GM21381 (cell line): ENCODE results near the gene EPHB1.
"Not testable (repeated sequence)": the region's sequence is repeated elsewhere in the genome, so short reads cannot be mapped to it uniquely, and the experiment has no call there.

ENCODE experiments used
- ATAC-seq: cut with Tn5 transposase; IDR thresholded peaks from one replicate; pipeline ENCODE4 v1.9.1; 2021; ENCODE audit warnings: mild to moderate bottlenecking, moderate library complexity; ENCODE audit not compliant: unreplicated experiment

EPHB1 gene

DNA sequence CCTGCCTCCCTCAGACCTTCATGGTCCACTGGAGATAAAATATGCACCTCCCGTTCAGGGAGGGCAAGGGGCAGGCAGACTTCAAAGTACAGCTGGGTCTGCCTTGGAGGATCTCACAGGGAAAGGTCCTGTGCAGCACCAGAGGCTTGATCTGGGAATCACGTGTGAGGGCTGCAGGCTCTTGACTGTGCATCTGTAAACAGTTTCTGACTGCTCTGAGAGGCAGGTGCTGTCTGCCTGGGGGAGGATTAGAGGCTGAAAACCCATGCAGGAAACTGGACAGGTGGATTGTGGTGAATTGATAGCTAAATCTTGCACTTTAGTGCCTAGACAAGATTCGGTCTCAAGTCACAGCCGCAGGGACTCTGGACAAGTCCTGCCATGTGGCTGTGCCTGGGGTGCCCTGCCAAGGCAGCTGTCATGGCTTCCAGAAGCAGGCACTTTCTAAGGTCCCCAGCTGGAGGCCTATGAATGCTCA, 239.3 kb downstream of the EPHB1 start:
- no peak for ATAC-seq

DNA sequence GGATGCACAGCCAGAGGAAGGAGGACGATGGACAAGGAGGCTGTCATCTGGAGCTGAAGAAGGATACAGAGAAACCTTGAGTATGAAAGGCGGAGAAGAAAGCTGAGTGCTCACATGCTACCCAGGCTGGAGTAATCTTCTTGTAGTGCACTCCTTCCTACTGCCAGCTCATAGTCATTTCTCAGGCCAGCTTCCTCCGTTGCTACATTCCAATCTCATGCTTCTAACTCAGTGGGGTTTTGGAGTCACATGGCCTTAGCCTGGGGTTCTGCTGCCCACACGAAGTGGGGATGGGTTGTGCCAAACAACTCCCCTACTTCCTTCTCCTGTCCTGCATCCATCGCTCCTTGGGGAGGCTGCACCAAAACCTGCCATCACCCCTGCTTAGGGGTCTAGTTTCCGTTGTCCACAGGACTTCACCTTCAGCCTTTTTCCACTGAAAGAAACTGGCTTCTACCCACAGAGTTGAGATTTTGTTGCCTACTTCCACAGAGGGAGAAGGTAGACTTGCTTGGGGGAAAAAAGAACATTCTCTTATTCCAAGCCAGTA, 239.9 kb downstream of the EPHB1 start:
- ATAC-seq: no peak

DNA sequence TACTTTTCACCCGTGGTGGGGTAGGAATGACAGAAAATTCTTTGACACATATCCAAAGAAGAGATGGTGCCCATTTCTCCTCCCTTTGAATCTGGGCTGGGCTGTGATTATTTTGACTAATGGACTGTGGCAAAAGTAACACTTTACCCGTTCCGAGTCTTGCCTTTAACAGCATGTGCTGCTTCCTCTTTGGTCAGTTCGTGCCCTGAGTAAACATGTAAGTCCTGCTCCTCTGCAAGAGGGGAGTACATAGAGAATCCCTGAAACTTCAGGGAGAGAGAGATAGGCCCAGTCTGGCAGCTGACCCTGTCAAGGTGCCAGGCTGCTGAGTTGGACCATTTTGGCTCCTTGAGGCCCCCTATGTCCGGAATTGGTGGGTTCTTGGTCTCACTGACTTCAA, 243.1 kb downstream of the EPHB1 start:
- no peak for ATAC-seq

DNA sequence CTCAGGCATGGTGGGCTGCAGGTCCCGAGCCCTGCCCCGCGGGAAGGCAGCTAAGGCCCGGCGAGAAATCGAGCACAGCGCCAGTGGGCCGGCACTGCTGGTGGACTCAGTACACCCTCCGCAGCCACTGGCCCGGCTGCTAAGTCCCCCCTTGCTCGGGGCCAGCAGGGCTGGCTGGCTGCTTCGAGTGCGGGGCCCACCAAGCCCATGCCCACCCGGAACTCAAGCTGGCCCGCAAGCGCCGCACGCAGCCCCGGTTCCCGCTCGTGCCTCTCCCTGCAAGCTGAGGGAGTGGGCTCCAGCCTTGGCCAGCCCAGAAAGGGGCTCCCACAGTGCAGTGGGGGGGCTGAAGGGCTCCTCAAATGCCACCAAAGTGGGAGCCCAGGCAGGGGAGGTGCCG, 244.5 kb downstream of the EPHB1 start:
- ATAC-seq: not testable (repeated sequence)

DNA sequence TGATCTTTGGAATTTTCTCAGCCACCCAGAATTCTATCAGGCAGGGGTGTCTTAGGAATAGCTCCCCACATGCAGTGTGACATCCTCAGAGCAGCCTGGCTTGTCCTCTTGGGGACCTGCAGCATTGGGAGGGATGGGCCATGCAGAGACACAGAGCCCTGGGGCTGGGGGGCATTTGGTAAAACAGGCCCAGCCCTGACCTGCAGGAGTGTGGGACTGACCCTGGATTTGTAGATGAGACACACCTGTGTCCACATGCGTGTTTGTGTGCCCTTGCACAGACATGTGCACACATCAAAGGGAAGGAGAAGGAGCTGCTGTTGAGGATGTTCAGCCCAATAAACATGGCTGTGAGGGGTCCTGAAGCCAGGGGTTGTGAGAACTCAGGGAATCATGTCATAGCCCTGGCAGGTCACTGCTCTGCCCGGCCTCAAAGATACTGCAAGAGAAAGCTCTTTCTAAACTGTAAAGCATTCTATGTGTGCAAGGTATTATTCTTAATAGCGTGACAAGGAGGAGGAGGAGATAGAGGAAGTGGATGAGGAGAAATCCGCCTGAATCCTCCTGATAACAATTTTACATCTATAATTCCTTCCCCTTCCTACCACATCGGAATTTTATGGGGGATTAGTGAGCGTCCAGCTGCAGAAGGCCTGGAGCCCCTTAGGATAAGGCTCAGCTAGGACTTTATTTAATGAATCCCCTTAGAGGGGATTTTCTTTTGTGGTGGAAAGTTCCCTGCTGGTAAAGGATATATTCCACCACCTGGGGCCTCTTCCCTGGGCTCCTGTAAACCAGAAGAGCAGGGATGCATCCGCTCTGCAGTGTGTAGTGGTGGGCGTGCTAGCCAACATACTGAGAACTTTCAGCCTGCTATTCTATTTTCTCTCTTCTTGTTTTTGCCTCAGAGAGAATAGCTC, 245.5 kb downstream of the EPHB1 start:
- no peak for ATAC-seq

DNA sequence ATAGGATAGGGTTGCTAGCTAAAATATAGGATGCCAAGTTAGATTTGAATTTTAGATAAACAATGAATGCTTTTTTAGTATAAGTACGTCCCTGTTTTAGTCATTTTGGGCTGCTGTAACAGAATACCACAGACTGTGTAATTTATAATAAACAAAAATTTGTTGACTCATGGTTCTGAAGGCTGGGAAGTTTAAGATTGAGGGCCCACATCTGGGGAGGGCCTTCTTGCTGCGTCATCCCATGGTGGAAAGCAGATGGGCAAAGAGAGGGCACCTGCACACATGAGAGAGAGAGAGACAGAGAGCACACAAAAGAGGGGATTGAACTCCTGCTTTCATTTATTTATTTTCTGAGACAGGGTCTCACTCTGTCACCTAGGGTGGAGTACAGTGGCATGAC, 246.5 kb downstream of the EPHB1 start:
- no peak for ATAC-seq

DNA sequence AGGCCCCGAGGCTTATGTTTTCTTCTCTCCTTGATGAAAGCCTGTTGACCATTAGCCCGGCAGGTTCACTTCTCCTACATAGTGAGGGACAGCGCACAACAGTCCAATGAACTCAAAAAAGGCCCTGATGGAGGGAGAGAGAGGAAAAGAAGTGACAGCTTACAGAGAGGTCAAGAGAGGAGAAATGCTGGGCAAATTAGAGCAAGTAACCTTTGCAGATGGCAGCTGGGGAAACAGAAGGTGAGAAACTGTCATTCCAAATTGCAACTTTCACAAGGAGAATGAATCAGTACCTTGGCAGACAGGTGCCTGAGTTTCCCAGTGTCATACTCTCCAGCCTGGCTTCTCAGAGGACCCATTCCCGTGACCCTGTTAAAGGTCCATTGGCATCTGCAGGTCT, 252.0 kb downstream of the EPHB1 start:
- no peak for ATAC-seq

DNA sequence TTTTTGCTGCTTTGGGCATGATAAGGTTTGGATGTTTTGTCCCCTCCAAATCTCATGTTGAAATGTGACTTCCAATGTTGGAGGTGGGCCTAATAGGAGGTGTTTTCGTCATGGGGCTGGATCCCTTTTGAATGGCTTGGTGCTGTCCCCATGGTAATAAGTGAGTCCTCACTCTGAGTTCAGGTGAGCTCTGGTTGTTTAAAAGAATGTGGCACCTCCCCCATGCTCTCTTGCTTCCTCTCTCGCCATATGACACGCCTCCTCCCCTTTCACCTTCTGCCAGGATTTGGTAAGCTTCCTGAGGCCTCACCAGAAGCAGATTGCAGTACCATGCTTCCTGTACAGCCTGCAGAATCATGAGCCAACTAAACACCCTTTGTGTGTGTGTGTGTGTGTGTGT, 255.5 kb downstream of the EPHB1 start:
- no peak for ATAC-seq

DNA sequence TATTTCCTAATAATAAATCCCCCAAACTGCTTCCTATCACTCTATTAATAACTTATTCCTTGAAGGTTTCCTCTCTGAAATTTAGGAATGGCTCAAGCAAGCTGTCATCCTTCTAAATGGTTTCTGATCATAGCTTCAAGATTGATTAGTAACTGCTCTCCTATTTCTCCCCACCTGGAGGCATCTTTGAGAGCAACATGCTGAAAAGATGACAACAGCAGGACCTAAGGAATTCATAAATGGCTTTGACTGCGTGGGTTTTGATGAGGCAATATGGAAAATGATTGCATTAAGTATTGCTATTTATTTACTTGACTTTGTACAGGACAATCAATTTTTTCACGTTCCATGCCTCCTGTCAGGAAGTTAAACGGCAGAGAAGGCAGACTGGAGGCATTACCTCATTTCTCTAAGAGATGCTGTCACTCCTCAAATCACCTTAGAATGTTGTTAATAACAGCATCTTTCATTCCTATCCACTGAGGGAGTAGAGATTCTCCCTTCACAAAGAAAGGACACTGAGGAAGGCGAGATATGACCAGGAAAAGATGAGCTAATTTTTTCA, 256.4 kb downstream of the EPHB1 start:
- no peak for ATAC-seq

DNA sequence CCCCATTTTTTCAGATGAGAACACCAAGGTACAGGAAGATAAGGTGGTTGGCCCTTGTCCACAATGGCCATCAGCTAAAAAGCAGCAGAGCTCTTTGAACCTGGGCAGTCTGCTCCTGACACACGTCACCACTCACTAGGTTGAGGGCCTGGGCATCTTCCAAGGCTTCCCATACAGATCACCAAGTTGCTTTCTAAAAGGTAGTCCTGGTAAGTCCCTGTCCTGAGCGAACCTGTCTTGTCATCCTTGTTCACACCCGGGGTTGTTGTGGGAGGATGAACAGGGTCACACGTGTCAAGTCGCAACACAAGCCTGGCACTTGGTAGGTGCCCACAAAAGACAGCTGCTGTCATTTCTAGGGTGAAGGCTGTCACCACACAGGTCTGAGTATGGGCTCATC, 260.4 kb downstream of the EPHB1 start:
- ATAC-seq: no peak

DNA sequence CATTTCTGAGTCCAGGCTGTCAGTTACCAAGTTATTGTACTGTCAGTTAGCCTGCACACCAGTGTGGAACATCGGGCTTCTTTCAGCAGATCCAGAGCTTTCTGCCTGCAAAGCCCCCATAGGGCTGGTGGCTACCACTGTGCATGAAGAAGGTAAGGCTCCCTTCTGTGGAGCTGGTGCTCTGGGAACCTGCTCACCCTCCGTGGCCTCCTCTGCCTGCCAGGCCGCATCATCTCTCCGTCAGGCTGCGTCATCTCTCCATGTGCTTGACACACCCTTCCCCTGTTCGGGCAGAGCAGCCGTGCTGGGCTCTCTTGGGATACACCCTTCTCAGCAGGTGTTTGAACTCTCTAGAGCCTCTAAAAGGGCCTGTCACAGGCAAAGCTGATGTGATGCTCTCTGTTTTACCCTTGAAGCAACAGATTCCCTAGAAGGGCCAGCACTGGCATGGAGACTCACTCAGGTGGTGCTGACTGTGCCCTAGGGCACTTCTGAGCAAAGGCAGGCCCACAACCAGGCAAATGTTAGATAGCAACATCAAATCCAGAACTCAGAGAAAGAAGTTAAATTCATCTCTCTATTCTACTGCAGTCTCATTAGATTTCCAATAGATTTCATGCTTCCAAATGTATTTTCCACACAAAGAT, 261.1 kb downstream of the EPHB1 start:
- no peak for ATAC-seq

DNA sequence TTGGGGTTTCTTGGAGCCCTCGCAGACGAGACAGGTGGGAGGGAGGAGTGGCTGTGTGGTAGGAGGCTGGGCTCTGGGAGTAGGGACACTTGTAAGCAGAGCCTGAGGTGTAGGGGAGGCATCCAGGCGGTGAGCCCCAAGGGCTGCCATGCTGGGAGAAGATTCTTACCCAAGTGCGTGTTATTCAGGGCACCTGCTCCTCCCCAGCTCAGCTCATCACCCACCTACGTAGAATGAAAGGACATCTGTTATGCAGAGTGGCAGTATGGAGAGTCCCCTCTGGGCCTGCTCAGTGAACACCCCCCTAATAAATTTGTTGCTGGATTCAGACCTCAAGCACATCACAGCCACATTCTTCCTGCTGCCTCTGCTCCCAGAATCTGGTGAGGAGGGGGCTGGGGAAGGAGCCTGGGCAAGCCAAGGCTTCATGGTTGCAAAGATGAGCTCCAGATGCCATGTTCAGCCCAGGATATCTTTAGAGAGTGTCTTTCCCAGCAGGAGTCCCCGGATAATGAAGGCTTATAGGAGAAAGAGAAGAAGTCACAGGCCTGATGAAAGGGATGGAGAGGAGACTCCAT, 261.8 kb downstream of the EPHB1 start:
- no peak for ATAC-seq

DNA sequence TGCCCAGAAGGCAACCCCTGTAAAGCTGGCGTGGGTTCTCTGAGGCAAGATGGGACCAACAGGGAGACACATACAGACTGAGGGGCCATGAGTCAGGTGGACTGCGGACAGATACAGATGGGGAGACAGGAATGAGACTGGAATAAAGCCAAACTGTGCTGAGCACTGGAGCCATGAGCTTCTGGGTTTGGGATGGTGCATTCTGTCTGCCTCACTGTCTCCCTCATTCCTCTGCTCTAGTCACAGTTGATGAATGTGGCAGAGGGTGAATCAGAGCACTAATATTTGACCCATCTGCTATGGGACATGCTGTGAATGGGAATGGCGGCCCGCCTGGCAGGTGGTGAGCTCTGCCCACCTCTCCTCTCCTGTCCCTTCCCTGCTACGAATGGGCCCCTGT, 262.9 kb downstream of the EPHB1 start:
- ATAC-seq: no peak

DNA sequence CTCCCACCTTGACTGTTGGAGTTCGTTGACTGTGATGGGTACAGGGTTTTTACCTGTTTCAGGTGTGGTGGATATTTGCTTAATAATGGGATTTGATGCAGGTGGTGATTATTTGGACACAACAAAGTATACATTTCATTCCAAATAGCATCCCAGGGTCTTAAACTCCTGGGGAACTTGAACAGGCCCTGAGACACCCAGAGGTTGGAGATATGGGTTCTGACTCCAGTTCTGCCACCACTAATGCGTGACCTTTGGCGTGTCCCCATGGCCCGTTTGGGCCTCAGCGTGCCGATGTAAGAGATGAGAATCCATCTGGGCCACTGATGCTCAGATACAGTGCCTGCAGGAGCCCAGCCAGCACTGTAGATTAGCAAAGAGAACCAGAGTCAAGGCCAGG, 264.5 kb downstream of the EPHB1 start:
- no peak for ATAC-seq

DNA sequence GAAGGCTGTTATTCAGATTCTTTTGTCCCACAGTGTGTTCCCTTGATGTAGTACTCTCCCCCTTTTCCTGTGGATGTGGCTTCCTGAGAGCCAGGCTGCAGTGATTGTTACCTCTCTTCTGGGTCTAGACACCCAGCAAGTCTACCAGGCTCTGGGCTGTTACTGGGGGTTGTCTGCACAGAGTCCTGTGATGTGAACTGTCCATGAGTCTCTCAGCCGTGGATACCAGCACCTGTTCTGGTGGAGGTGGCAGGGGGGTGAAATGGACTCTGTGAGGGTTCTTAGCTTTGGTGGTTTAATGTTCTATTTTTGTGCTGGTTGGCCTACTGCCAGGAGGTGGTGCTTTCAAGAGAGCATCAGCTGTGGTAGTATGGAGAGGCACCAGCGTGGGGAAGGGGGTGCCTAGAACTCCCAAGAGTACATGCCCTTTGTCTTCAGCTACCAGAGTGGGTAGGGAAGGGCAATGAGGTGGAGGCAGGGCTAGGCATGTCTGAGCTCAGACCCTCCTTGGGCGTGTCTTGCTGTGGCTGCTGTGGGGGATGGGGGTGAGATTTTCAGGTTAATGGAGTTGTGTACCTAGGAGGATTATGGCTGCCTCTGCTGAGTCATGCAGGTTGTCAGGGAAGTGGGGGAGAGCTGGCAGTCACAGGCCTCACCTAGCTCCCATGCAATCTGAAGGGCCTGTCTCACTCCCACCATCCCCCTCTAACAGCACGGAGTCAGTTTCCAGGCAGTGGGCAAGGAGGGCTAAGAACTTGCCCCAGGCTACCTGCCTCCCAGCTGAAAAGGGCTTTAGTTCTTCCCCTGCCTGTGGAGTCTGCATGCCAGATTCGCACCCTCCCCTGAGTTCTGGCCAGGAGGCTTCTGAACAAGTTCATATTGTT, 272.0 kb downstream of the EPHB1 start:
- not testable (repeated sequence) for ATAC-seq

DNA sequence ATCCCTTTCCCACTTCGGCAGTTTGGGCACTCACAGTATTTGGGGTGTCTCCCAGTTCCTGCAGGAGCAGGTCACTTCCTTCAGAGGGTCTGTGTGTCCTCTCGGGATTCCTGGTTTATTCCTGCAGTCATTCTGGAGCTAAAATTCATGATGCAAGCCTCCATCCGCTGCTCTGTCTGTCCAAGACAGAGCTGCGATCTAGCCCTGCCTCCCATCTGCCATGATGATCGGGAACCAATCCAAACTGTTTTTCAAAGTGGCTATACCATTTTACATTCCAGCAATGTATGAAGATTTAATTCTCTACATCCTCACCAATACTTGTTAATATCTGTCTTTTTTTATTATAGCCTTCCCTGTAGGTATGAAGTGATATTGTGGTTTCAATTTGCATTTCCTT, 273.0 kb downstream of the EPHB1 start:
- no peak for ATAC-seq

DNA sequence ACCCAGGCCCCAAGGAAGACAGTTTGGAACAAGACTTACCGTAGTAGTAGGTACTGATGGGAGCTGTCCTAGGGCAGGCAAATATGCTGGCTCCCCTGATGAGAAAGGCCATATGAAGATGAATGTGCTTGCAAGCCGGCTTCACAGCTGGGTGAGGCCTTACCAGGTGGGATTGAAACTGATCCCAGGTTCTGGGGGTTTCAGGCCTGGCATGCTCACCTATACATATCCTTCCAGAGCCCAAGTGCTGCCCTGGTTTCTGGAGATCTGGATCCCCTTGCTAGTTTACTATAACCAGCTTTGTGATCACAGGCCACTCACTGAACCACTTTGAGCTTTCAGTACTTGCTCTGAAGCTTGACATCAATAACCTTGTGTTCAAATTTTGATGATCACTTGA, 274.3 kb downstream of the EPHB1 start:
- no peak for ATAC-seq

DNA sequence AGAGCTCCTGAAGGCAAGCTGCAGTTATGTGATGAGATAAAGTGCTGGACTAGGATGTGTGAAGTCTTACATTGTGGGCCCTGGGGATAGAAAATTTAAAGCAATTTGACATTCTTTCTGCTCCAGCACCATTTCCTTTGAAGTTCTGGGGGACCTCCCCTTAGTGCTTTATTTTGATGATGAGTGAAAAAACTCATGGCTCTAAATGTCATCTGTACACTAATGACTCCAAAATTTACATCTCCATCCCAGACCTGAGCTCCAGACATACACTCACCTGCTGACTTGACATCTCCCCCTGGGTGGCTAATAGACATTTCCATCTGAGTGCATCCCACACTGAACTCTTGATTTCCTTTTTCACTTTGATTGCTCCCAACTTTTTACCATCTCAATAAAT, 276.4 kb downstream of the EPHB1 start:
- no peak for ATAC-seq

DNA sequence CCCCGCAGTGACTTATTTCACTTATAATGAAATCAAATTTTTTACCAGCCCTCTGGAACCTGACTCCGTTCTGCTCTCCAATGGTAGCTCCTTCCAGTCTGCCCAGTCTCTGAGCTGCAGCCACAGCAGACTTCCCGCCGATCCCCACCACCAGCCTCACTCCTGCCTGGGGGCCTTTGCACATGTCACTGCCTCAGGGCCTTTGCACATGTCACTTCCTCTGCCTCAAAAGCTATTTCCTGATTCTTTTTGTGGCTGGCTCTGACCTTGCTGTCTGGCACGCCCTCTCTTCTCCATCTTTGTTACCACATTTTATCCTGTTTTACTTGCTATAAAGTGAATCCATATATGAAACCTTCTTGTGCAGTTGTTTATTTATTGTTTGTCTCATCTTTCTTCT, 277.4 kb downstream of the EPHB1 start:
- ATAC-seq: no peak

DNA sequence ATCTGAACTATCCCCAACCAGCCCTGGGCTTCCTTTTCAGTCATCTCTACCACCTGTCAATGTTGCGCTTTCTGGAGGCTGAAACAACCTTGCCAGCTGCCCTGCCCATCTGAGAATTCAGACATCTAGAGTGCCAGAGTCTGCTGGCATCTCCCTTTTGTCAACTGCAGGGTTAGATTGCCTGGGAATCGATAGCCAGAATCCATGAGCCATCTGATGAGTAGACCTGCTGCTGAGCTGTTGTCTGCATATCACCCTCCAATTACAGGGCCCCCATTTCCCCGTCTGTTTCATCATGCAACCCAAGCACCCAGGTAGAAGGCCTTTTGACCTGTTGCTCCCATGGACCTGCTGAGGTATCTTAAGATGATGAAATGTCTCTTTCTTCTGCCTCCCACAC, 280.1 kb downstream of the EPHB1 start:
- ATAC-seq: no peak
